Neural progenitor cell (in vitro differentiated cells): ENCODE data around the gene C22orf15. TPM values are rescaled to one million over a fixed set of nuclear protein-coding genes. Genes with fewer than 3 reads are reported as not detected.
A peak's percentile ranks its signal among the peaks of the same experiment; 100 is the strongest.

Source experiments
- DNase-seq: peaks from one replicate; pipeline ENCODE4 v3.0.0-alpha.2; 2016; ENCODE audit warnings: low spot score
- H2AFZ ChIP-seq: fragments of 200-600 bp; sonication (generic); replicated peaks from 2 replicates; pipeline ENCODE4 v1.6.1; 2016; ENCODE audit warnings: antibody characterized with exemption
- H3F3A ChIP-seq: fragments of 200-600 bp; sonication (generic); 2 replicates; pipeline ENCODE4 v1.6.1; 2016; ENCODE audit warnings: antibody characterized with exemption, low read depth
- H3K27ac ChIP-seq: fragments of 200-600 bp; sonication (generic); 2 replicates; pipeline ENCODE4 v1.5.1; 2016; ENCODE audit warnings: mild to moderate bottlenecking
- H3K27me3 ChIP-seq: fragments of 200-600 bp; sonication (generic); 2 replicates; pipeline ENCODE4 v1.6.1; 2016; ENCODE audit warnings: mild to moderate bottlenecking, moderate library complexity
- H3K36me3 ChIP-seq: fragments of 200-600 bp; sonication (generic); 2 replicates; pipeline ENCODE4 v1.5.1; 2016
- H3K4me1 ChIP-seq: fragments of 200-600 bp; sonication (generic); 2 replicates; pipeline ENCODE4 v1.6.1; 2016; ENCODE audit warnings: mixed run types
- H3K4me2 ChIP-seq: fragments of 200-600 bp; sonication (generic); 2 replicates; pipeline ENCODE4 v1.6.1; 2016
- H3K4me3 ChIP-seq: fragments of 200-600 bp; sonication (generic); 2 replicates; pipeline ENCODE4 v1.5.1; 2016
- H3K79me2 ChIP-seq: fragments of 200-600 bp; sonication (generic); 2 replicates; pipeline ENCODE4 v1.6.1; 2016; ENCODE audit warnings: low read depth
- H3K9ac ChIP-seq: fragments of 200-600 bp; sonication (generic); 2 replicates; pipeline ENCODE4 v1.6.1; 2016
- H3K9me3 ChIP-seq: fragments of 200-600 bp; sonication (generic); 2 replicates; pipeline ENCODE4 v1.5.1; 2016; ENCODE audit warnings: low read depth
- H4K20me1 ChIP-seq: fragments of 200-600 bp; sonication (generic); 2 replicates; pipeline ENCODE4 v1.6.1; 2016; ENCODE audit warnings: low read depth
- H3K27ac Mint-ChIP-seq: 3 replicates; pipeline ENCODE4 v1.8.0; 2021; ENCODE audit warnings: mixed read lengths
- H3K27me3 Mint-ChIP-seq: 2 replicates; pipeline ENCODE4 v1.8.0; 2022; ENCODE audit warnings: low read depth, mild to moderate bottlenecking, inconsistent platforms, moderate library complexity, mixed read lengths; ENCODE audit not compliant: insufficient read depth
- H3K36me3 Mint-ChIP-seq: 3 replicates; pipeline ENCODE4 v1.8.0; 2021; ENCODE audit warnings: mixed read lengths
- H3K4me1 Mint-ChIP-seq: 3 replicates; pipeline ENCODE4 v1.8.0; 2021; ENCODE audit warnings: mixed read lengths
- H3K4me3 Mint-ChIP-seq: 3 replicates; pipeline ENCODE4 v1.8.0; 2021; ENCODE audit warnings: mild to moderate bottlenecking, moderate library complexity, mixed read lengths
- H3K9me3 Mint-ChIP-seq: 3 replicates; pipeline ENCODE4 v1.8.0; 2020; ENCODE audit warnings: mixed read lengths
- EZH2 ChIP-seq: fragments of 200-600 bp; sonication (generic); IDR thresholded peaks from 2 replicates; pipeline ENCODE4 v1.6.1; 2017; ENCODE audit warnings: antibody characterized with exemption, mild to moderate bottlenecking, moderate library complexity
- EZH2phosphoT487 ChIP-seq: fragments of 200-600 bp; sonication (generic); IDR thresholded peaks from 2 replicates; pipeline ENCODE4 v1.6.1; 2017; ENCODE audit warnings: antibody characterized with exemption
- total RNA-seq: library from RNA; depleted of rRNA; stranded (reverse); fragments of >200 nt; gene quantifications from 2 replicates; pipeline ENCODE4 v1.2.3, GENCODE V29; 2015; ENCODE audit warnings: low replicate concordance
- TF ChIP-seq, protein P1 (sequence below): fragments of 200-600 bp; sonication (generic); IDR thresholded peaks from 2 replicates; pipeline ENCODE4 v1.5.1; 2017; ENCODE audit warnings: antibody characterized with exemption, mild to moderate bottlenecking

The C22orf15 gene
- total RNA-seq, 1 donor from 2014 or later: 0.56 TPM

DNA sequence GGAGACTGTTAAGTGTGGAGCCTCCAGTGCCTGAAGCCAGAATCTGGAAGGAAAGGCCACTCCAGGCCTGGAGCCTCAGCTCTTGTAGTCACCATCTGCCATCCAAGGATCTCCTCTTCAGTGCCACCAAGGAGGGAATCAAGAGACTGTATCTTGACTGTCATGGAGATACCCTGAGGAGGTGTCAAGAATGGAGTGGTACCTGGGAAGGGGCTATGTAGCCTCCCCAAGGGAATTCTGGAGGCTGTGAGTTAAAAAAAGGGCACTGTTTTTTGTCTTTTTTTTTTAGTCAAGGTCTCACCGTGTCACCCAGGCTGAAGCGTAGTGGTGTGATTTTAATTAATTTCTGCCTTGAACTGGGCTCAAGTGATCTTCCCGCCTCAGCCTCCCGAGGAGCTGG is 3.2 kb upstream of the C22orf15 start:
- Mint-ChIP-seq H3K9me3 (no peaks in the 10 kb centered on the region), H3K27me3 (peaks cover 5% of the 10 kb centered on the region), H3K36me3 (no peaks in the 10 kb centered on the region), H3K4me3 (no peak overlapping the region), H3K4me1 (peaks cover 26% of the 10 kb centered on the region), H3K27ac (no peak overlapping the region)
- peaks cover 19% of the 10 kb centered on the region for H3F3A ChIP-seq
- H3K27me3 ChIP-seq: no peaks in the 10 kb centered on the region
- H3K4me1 ChIP-seq: peaks cover 14% of the 10 kb centered on the region
- H3K36me3 ChIP-seq: no peaks in the 10 kb centered on the region
- H3K4me2 ChIP-seq: no peak overlapping the region
- DNase-seq: no peak
- H3K9ac ChIP-seq: no peak overlapping the region
- no peaks in the 10 kb centered on the region for H3K9me3 ChIP-seq
- no peaks in the 10 kb centered on the region for H4K20me1 ChIP-seq
- H3K4me3 ChIP-seq: no peak overlapping the region
- H3K27ac ChIP-seq: no peak overlapping the region
- H3K79me2 ChIP-seq: no peaks in the 10 kb centered on the region
- no peak overlapping the region for H2AFZ ChIP-seq
- TF ChIP-seq EZH2phosphoT487: no peak
- TF ChIP-seq, protein P1, sequence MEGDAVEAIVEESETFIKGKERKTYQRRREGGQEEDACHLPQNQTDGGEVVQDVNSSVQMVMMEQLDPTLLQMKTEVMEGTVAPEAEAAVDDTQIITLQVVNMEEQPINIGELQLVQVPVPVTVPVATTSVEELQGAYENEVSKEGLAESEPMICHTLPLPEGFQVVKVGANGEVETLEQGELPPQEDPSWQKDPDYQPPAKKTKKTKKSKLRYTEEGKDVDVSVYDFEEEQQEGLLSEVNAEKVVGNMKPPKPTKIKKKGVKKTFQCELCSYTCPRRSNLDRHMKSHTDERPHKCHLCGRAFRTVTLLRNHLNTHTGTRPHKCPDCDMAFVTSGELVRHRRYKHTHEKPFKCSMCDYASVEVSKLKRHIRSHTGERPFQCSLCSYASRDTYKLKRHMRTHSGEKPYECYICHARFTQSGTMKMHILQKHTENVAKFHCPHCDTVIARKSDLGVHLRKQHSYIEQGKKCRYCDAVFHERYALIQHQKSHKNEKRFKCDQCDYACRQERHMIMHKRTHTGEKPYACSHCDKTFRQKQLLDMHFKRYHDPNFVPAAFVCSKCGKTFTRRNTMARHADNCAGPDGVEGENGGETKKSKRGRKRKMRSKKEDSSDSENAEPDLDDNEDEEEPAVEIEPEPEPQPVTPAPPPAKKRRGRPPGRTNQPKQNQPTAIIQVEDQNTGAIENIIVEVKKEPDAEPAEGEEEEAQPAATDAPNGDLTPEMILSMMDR: no peak
- TF ChIP-seq EZH2: no peak

DNA sequence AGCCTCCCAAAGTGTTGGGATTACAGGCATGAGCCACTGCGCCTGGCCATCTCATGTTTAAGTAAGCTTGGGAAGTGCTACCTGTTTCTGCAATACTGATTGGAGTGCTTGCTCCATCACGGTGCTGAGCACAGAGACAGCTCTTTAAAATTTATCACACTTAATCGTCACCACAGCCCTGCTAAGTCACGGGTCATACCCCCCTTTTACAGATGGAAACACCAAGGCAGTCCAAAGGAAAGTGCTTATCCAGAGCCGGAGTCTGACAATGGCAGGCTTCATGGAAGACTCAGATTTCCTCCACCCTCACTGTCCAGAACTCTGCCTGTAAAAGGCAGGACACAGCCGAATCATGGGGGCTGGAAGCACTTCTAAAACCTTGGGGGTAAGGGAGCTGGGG is 2.7 kb upstream of the C22orf15 start:
- DNase-seq: no peak
- Histone ChIP-seq H3K27me3 (no peaks in the 10 kb centered on the region), H3K4me2 (no peak overlapping the region), H2AFZ (no peak overlapping the region), H3K27ac (no peak overlapping the region), H3K4me3 (no peak overlapping the region), H4K20me1 (no peaks in the 10 kb centered on the region), H3K79me2 (no peaks in the 10 kb centered on the region), H3K9ac (no peak overlapping the region), H3K36me3 (no peaks in the 10 kb centered on the region), H3K9me3 (no peaks in the 10 kb centered on the region), H3F3A (peaks cover 19% of the 10 kb centered on the region), H3K4me1 (peaks cover 14% of the 10 kb centered on the region)
- TF ChIP-seq, protein P1: no peak
- TF ChIP-seq EZH2 (no peak), EZH2phosphoT487 (no peak)
- H3K4me1 Mint-ChIP-seq: peaks cover 27% of the 10 kb centered on the region
- peaks cover 4% of the 10 kb centered on the region for H3K27me3 Mint-ChIP-seq
- H3K9me3 Mint-ChIP-seq: no peaks in the 10 kb centered on the region
- H3K4me3 Mint-ChIP-seq: no peak overlapping the region
- no peaks in the 10 kb centered on the region for H3K36me3 Mint-ChIP-seq
- peak overlapping the region; percentile 65 for H3K27ac Mint-ChIP-seq

DNA sequence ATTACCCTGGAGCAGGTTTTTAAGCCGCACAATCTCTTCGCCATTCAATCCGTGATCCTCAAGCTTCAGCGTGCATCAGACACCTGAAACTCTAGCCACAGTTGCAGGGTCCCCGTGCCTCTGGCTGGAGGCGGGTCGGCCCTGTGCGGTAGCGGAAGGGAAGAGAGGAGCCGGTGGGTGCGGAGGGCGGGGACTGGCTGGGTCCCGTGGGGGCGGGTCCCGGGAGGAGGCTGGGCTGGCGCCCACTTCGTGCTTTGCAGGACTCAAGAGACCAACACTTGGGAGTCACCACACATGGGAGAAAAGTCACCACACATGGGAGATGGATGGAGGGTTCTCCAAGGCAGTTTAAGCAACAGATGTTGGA is 772 bp downstream of the C22orf15 start:
- no peak overlapping the region for H3K27ac ChIP-seq

More for the DNA sequence above, 772 bp downstream of the C22orf15 start:
- Histone ChIP-seq H3K4me1 (peaks cover 19% of the 10 kb centered on the region), H3K79me2 (no peaks in the 10 kb centered on the region), H3K36me3 (no peaks in the 10 kb centered on the region), H3K27me3 (peaks cover 5% of the 10 kb centered on the region), H3K4me2 (peak overlapping the region; percentile 63), H3K9ac (no peak overlapping the region), H3K9me3 (no peaks in the 10 kb centered on the region), H3K4me3 (no peak overlapping the region), H2AFZ (peak overlapping the region; percentile 18), H4K20me1 (no peaks in the 10 kb centered on the region), H3F3A (peaks cover 27% of the 10 kb centered on the region)
- Mint-ChIP-seq H3K27ac (no peak overlapping the region), H3K4me1 (peaks cover 29% of the 10 kb centered on the region), H3K27me3 (peaks cover 4% of the 10 kb centered on the region), H3K36me3 (no peaks in the 10 kb centered on the region), H3K4me3 (no peak overlapping the region), H3K9me3 (no peaks in the 10 kb centered on the region)
- DNase-seq: peak; percentile 45
- TF ChIP-seq, protein P1: no peak
- TF ChIP-seq EZH2phosphoT487 (no peak), EZH2 (no peak)
